GM10266 (cell line): ENCODE results near the gene RNU5B-1.
A peak's percentile ranks its signal among the peaks of the same experiment; 100 is the strongest.

Experiments used
- DNase-seq: peaks from one replicate; pipeline ENCODE4 v3.0.0; 2012; ENCODE audit errors: extremely low spot score
- TF ChIP-seq, protein P1 (sequence below): IDR thresholded peaks from 2 replicates; pipeline ENCODE4 v1.5.1; 2012; ENCODE audit warnings: mild to moderate bottlenecking, low read depth; ENCODE audit not compliant: control insufficient read depth, insufficient read depth; ENCODE audit errors: missing control alignments

The RNU5B-1 gene

DNA sequence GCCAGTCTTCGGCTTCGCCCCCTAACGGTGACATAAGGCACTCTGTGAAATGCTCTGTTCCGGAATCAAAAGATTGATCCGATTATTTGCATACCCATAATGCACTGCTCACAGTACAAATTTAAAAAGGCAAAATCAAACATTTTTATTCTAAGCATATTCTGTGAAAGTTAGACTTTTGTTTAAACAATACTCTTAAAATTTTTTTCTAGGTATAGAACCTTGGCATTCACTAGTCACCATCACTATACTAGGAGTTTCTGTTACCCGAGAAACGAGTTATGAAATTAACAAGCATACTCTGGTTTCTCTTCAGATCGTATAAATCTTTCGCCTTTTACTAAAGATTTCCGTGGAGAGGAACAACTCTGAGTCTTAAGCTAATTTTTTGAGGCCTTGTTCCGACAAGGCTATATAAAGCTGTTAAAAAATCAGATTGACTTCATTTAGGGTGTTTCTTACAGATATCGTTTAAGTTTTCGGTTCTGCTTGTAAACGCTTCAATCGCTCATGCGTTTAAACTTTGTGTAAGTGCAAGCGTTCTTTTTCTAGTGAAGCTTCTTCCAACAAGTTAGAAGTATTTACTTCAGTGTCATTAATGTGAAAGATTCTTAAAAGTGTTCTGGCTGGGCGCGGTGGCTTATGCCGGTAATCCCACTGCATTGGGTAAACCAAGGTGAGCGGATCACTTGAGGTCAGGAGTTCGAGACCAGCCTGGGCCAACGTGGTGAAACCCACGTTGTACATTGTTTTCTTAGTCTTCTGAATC is at the start of gene RNU5B-1:
TSS of gene RNU5B-1 (plus strand) at position 297 of the 769 bp plus-strand sequence.
- TF ChIP-seq, protein P1, sequence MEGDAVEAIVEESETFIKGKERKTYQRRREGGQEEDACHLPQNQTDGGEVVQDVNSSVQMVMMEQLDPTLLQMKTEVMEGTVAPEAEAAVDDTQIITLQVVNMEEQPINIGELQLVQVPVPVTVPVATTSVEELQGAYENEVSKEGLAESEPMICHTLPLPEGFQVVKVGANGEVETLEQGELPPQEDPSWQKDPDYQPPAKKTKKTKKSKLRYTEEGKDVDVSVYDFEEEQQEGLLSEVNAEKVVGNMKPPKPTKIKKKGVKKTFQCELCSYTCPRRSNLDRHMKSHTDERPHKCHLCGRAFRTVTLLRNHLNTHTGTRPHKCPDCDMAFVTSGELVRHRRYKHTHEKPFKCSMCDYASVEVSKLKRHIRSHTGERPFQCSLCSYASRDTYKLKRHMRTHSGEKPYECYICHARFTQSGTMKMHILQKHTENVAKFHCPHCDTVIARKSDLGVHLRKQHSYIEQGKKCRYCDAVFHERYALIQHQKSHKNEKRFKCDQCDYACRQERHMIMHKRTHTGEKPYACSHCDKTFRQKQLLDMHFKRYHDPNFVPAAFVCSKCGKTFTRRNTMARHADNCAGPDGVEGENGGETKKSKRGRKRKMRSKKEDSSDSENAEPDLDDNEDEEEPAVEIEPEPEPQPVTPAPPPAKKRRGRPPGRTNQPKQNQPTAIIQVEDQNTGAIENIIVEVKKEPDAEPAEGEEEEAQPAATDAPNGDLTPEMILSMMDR = peak; percentile 83
- DNase-seq = peak; percentile 87

DNA sequence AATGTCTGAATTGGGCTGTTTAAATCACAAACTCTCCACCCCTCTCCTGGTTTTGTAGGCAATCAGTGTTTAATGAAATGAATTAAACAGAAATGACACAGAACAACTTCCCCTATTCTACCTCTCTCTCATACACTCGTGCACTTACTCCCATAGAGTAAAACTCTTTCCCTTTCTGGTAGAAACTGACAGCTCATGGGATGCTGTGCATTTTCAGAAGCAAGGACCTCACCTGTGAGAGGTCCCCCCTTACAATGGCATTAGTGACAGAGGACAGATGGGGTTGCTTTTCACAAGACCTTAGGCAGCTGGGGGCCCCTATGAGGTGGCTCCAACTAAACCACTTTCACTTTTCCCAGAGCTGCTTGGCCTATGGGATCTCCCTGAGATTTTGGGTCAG is 49.7 kb upstream of the RNU5B-1 start:
- DNase-seq = no peak
- TF ChIP-seq, protein P1 = no peak

DNA sequence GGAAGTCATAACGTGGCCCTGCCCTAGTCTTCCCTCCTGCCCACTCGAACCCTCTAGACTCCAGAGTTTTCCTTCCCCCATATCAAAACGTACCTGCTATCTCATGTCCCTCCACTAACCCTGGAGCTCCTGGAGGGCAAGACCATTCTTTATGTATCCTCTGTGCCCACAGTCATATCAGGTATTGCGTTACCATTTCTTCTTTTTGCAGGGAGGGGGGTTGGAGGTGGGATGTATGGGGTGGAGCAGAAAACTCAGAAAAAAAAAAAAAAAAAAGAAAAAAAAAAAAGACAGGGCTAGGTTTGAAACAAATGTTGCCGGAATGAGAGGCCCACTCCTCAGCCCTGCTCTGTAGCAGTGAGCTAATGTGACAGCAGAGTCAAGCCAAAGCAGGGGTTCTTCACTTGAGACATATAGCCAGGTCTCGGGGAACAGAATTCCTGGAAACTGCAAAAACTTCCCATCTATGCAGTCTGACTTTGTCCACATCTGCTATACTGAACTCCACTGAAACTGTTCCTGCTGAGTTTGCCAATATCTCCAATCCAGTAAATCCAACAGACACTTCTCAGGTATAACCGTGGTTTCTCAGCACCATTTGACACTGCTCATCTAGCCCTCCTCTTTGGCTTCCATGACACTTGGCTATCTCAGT is 48.9 kb upstream of the RNU5B-1 start:
- DNase-seq = no peak
- TF ChIP-seq, protein P1 = no peak

DNA sequence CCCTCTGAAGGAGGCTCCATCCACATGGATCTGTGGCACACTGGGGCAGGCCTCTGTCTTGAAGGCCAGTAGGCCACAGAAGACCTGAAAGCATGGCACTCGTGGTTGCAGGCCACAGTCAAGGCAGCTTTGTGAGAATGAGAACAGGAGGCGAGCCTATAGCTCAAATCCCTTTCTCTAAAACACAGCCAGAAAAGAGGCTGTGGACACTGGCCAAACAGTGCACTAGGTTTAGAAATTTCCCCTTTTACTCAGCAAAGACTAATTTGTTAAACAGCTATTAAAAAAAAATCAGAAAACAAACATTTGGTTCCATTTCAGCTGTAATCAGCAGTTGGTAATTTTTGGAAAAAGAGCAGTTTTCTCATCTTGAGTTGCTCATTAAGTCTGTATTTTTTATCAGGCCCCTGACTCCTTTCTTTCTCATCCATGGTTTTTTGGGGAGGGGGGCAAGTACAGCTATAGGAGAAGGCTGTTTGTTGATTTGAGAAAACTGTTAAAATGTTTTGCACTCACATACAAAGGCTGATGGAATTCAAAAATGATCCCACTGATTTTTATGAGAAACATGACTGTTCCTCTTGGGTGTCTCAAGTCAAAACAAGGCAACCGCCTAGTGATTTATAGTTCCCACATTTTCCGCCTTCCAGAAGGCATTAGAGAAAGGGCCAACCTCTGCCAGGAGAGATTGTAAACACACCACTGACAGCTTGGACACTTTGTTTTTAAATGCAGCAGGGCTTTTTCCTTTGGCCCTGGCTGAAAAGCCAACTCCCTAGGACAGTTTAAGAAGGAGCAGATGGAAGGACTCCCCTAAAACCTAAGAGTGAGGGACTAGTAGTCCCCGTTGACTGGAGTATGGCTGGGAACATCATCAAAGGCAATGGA is 45.9 kb upstream of the RNU5B-1 start:
- TF ChIP-seq, protein P1 = no peak
- DNase-seq = no peak

DNA sequence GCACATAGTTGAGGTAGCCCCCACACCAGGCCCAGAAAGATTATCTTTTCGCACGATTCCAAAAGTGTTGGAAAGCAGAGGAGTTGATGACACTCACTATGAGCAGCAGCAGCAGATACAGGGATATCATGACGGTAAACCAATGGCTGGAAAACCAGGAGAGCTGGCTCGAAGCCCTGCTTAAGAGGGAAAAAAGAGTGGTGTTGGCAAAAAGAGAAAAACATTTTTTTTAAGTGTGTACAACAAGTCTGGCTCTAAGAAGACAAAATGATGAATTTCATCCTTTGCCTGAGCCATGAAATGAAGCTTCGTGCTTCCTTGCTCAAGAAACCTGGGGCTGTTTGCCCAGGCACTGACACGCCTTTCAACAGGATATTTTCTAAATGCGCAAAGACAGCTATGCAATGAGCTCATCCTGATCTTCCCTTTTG is 45.1 kb upstream of the RNU5B-1 start:
- TF ChIP-seq, protein P1 = no peak
- DNase-seq = no peak

DNA sequence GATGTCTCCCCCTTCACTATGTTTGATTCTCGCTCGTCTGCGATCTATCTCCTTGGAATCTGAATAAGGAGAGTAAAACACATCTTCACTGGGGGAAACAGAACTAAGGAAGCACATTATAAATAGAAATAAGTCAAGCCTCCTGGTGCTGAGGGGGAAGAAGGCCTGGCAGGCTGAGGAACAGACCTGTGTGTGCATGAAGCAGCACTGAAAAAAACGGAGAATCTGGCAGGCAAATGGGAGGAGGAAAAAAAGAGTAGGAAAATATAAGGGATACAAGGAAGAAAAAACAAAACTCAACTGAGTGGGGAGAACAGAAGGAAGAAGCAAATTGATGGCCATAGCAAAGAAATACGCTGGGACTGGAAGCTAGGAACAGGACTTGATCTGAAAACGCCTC is 43.5 kb upstream of the RNU5B-1 start:
- no peak for DNase-seq
- TF ChIP-seq, protein P1 = no peak
